GM21786 (cell line): ENCODE measurements around the gene OR6C4.
"Not testable (repeated sequence)": the region's sequence is repeated elsewhere in the genome, so short reads cannot be mapped to it uniquely, and the experiment has no call there.

ENCODE experiments used
- ATAC-seq: cut with Tn5 transposase; IDR thresholded peaks from one replicate; pipeline ENCODE4 v1.9.1; 2021; ENCODE audit not compliant: unreplicated experiment

The OR6C4 gene

GRCh38 chr12:55549302-55549701 lies at the start of gene OR6C4:
Gene OR6C4 (plus strand): TSS chr12:55549602. CDS start chr12:55551227, 1,625 bp downstream.
- no peak for ATAC-seq

GRCh38 chr12:55499810-55500252 lies 49.6 kb upstream of the OR6C4 start:
- ATAC-seq: no peak

- no peak for ATAC-seq
Measured at GRCh38 chr12:55501601-55502000, 47.8 kb upstream of the OR6C4 start.

- no peak for ATAC-seq
Measured at GRCh38 chr12:55515696-55516095, 33.7 kb upstream of the OR6C4 start.

- ATAC-seq: no peak
Measured at GRCh38 chr12:55516391-55516790, 33.0 kb upstream of the OR6C4 start.

GRCh38 chr12:55548235-55548634 lies 1.2 kb upstream of the OR6C4 start:
- ATAC-seq: not testable (repeated sequence)

- no peak for ATAC-seq
Measured at GRCh38 chr12:55548756-55549155, 646 bp upstream of the OR6C4 start.

- ATAC-seq: no peak
Measured at GRCh38 chr12:55554296-55554695, 4.9 kb downstream of the OR6C4 start.

GRCh38 chr12:55570060-55570459 lies 20.7 kb downstream of the OR6C4 start:
- not testable (repeated sequence) for ATAC-seq

GRCh38 chr12:55570689-55571088 lies 21.3 kb downstream of the OR6C4 start:
- ATAC-seq: not testable (repeated sequence)

GRCh38 chr12:55572168-55572567 lies 22.8 kb downstream of the OR6C4 start, which contains the start of gene OR2AP1:
Gene OR2AP1 (plus strand): TSS chr12:55572468. CDS start chr12:55574415, 1,947 bp downstream.
- no peak for ATAC-seq

GRCh38 chr12:55582066-55582465 lies 32.7 kb downstream of the OR6C4 start:
- no peak for ATAC-seq

GRCh38 chr12:55585817-55586216 lies 36.4 kb downstream of the OR6C4 start:
- no peak for ATAC-seq

- ATAC-seq: not testable (repeated sequence)
Measured at GRCh38 chr12:55590152-55590551, 40.8 kb downstream of the OR6C4 start.
